Stomach (tissue), 4 donors: Measurements from ENCODE around the gene MST1.
"Not testable (repeated sequence)": the region's sequence is repeated elsewhere in the genome, so short reads cannot be mapped to it uniquely, and the experiment has no call there.

Experiments
- EP300 ChIP-seq: sonication (generic); formaldehyde crosslinking; IDR thresholded peaks from one replicate; pipeline ENCODE4 v1.6.1; 2017; ENCODE audit warnings: antibody characterized with exemption
- POLR2A ChIP-seq, 4 donors: fragments of 450-650 bp; IDR thresholded peaks; one replicate each; pipeline ENCODE4 v1.6.1; 2016; ENCODE audit warnings: antibody characterized with exemption in 4 of 4, control low read depth in 2 of 4, mild to moderate bottlenecking in 1 of 4, moderate library complexity in 1 of 4
- POLR2AphosphoS5 ChIP-seq, 3 donors: sonication (generic); formaldehyde crosslinking; IDR thresholded peaks; one replicate each; pipeline ENCODE4 v1.6.1; 2016; ENCODE audit warnings: antibody characterized with exemption in 3 of 3
- TF ChIP-seq, protein P1 (sequence below), 7 experiments: fragments of 450-650 bp in 4 of 7; fragments of 200-600 bp in 3 of 7; sonication (generic) in 3 of 7; IDR thresholded peaks; one replicate each; pipeline ENCODE4 v1.5.1; 2016 to 2019; ENCODE audit warnings: antibody characterized with exemption in 7 of 7, control low read depth in 2 of 7, mild to moderate bottlenecking in 1 of 7

DNA sequence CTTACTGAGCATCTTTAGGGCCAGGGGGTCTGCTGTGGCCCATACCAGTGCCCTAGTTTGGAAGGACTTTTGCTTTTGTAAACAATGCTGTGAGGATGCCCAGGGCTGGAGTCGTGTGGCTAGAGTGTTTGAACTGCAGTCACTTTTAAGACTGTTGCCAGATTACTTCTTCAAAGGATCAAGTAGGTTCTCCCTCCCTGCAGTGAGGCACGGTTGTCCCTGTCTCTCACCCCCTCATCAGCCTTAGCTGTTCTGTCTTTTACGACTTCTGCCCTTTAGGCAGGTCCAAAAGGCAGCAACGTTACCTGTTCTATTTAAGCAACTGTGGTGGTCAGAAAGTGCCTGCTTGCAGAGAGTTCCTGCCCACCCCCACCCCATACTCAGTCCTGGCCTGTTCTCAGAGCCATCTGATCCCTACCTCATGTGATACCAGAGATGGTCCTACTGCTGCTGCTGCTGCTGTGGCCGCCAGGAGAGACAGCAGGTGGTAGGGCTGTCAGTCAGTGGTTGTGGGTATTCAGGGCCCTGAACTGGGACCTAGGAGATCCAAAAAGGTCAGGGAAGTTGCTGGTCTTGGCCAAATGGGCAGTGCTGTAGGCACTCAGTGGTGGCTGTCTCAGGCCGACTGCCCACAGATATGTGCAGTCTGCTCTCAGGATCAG, 5.3 kb upstream of the MST1 start:
- not testable (repeated sequence) for TF ChIP-seq POLR2AphosphoS5 (IDR thresholded peaks at IDR 0.05); POLR2A (IDR thresholded peaks at IDR 0.05); EP300
- TF ChIP-seq, protein P1, sequence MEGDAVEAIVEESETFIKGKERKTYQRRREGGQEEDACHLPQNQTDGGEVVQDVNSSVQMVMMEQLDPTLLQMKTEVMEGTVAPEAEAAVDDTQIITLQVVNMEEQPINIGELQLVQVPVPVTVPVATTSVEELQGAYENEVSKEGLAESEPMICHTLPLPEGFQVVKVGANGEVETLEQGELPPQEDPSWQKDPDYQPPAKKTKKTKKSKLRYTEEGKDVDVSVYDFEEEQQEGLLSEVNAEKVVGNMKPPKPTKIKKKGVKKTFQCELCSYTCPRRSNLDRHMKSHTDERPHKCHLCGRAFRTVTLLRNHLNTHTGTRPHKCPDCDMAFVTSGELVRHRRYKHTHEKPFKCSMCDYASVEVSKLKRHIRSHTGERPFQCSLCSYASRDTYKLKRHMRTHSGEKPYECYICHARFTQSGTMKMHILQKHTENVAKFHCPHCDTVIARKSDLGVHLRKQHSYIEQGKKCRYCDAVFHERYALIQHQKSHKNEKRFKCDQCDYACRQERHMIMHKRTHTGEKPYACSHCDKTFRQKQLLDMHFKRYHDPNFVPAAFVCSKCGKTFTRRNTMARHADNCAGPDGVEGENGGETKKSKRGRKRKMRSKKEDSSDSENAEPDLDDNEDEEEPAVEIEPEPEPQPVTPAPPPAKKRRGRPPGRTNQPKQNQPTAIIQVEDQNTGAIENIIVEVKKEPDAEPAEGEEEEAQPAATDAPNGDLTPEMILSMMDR (IDR thresholded peaks at IDR 0.05): not testable (repeated sequence)
